GM18870 (cell line): ENCODE measurements around the gene R3HDM2.

Experiments
- ATAC-seq: cut with Tn5 transposase; IDR thresholded peaks from one replicate; pipeline ENCODE4 v1.9.1; 2021; ENCODE audit warnings: moderate library complexity; ENCODE audit not compliant: unreplicated experiment

The R3HDM2 gene

GRCh38 chr12:57243521-57244311 is 187.1 kb downstream of the R3HDM2 start:
- no peak for ATAC-seq

GRCh38 chr12:57242691-57243454 is 188.0 kb downstream of the R3HDM2 start:
- no peak for ATAC-seq

- no peak for ATAC-seq
Observed at GRCh38 chr12:57242329-57242690, 188.5 kb downstream of the R3HDM2 start.

GRCh38 chr12:57241402-57242310 is 189.2 kb downstream of the R3HDM2 start:
- ATAC-seq = no peak

- ATAC-seq = no peak
Observed at GRCh38 chr12:57240926-57241401, 189.9 kb downstream of the R3HDM2 start.

- ATAC-seq = no peak
Observed at GRCh38 chr12:57240066-57240921, 190.5 kb downstream of the R3HDM2 start.

- ATAC-seq = no peak
Observed at GRCh38 chr12:57239587-57240065, 191.2 kb downstream of the R3HDM2 start.

GRCh38 chr12:57238854-57239554 is 191.8 kb downstream of the R3HDM2 start:
- no peak for ATAC-seq

- ATAC-seq = no peak
Observed at GRCh38 chr12:57237932-57238853, 192.7 kb downstream of the R3HDM2 start.

- no peak for ATAC-seq
Observed at GRCh38 chr12:57237596-57237931, 193.3 kb downstream of the R3HDM2 start.

GRCh38 chr12:57236925-57237595 is 193.8 kb downstream of the R3HDM2 start:
- ATAC-seq = no peak

- ATAC-seq = no peak
Observed at GRCh38 chr12:57236201-57236924, 194.5 kb downstream of the R3HDM2 start.

GRCh38 chr12:57235728-57236131 is 195.1 kb downstream of the R3HDM2 start:
- ATAC-seq = no peak

- no peak for ATAC-seq
Observed at GRCh38 chr12:57235017-57235727, 195.7 kb downstream of the R3HDM2 start.

- no peak for ATAC-seq
Observed at GRCh38 chr12:57234571-57235016, 196.2 kb downstream of the R3HDM2 start.

GRCh38 chr12:57234233-57234570 is 196.6 kb downstream of the R3HDM2 start:
- no peak for ATAC-seq
